K562 (cell line): Measurements from ENCODE around the gene SLC1A2. TPM values are rescaled to one million over a fixed set of nuclear protein-coding genes. Genes with fewer than 3 reads are reported as not detected.

Source experiments
- ATAC-seq: fragments of 200-7000 bp; cut with Tn5 transposase; 3 replicates; pipeline ENCODE4 v1.9.1; 2020; ENCODE audit warnings: moderate library complexity
- BruUV-seq: library from RNA; stranded (reverse); fragments of 400-500 nt; replicated peaks from 2 replicates; lab custom pipeline; 2021; lab: Mats Ljungman, UMichigan
- CTCF ChIA-PET: fragments of 300-600 bp; formaldehyde crosslinking; extraction: SDS; loops from one replicate; lab custom pipeline; 2021; ENCODE audit warnings: low intra/inter-chr PET ratio; lab: Yijun Ruan, JAX
- POLR2A ChIA-PET: fragments of 300-600, 350-650 bp; sonication (Branson Sonifier 250); formaldehyde crosslinking; extraction: SDS; loops from one replicate; lab custom pipeline; 2021; ENCODE audit warnings: antibody characterized with exemption, inconsistent platforms; lab: Yijun Ruan, JAX
- DNase-seq, 4 experiments: peaks; one replicate each; pipeline versions ENCODE4 v3.0.0 to v3.0.0-alpha.2; 2011 to 2018; ENCODE audit warnings: low spot score in 3 of 4, mixed read lengths in 3 of 4; ENCODE audit errors: extremely low read depth in 1 of 4
- FAIRE-seq: peaks from 2 replicates; lab custom pipeline; 2011; peaks lifted over from hg19 to GRCh38; lab: Jason Lieb, UNC
- H2AFZ ChIP-seq: 2 replicates; pipeline ENCODE4 v1.6.0; 2011; ENCODE audit warnings: low read depth, low read length, control low read depth, inconsistent platforms
- H3K27ac ChIP-seq: fragments of 200-600 bp; 3 replicates; pipeline ENCODE4 v1.8.0; 2011; ENCODE audit warnings: low read depth, mild to moderate bottlenecking, control low read depth, inconsistent platforms, low read length, moderate library complexity, mixed read lengths; ENCODE audit errors: extremely low read depth
- H3K27me3 ChIP-seq, 2 experiments: fragments of 300-600 bp in 1 of 2; 2 replicates in 1 of 2; 3 replicates in 1 of 2; pipeline versions ENCODE4 v1.6.0 to v1.8.0; 2011; ENCODE audit warnings: inconsistent platforms in 2 of 2, low read length in 2 of 2, mild to moderate bottlenecking in 1 of 2, mixed read lengths in 1 of 2, moderate library complexity in 1 of 2; ENCODE audit not compliant: control insufficient read depth in 2 of 2, insufficient read depth in 2 of 2
- H3K36me3 ChIP-seq: fragments of 300-600 bp; 3 replicates; pipeline ENCODE4 v1.8.0; 2011; ENCODE audit warnings: mild to moderate bottlenecking, low read length, inconsistent platforms; ENCODE audit not compliant: control insufficient read depth, insufficient read depth
- H3K4me1 ChIP-seq, 2 experiments: fragments of 200-600 bp in 1 of 2; replicated peaks in 1 of 2; 2 replicates in 1 of 2; 3 replicates in 1 of 2; pipeline versions ENCODE4 v1.5.1 to v1.8.0; 2011; ENCODE audit warnings: inconsistent platforms in 2 of 2, low read length in 2 of 2, mild to moderate bottlenecking in 1 of 2, mixed read lengths in 1 of 2, moderate library complexity in 1 of 2; ENCODE audit not compliant: control insufficient read depth in 2 of 2, insufficient read depth in 2 of 2
- H3K4me2 ChIP-seq: 2 replicates; pipeline ENCODE4 v1.6.1; 2011; ENCODE audit warnings: low read length, control low read depth, inconsistent platforms, mixed read lengths; ENCODE audit not compliant: insufficient read depth
- H3K4me3 ChIP-seq: fragments of 200-600 bp; sonication (generic), shearing (Covaris generic); 2 replicates; pipeline ENCODE4 v1.5.1; 2016; ENCODE audit warnings: control low read depth, inconsistent platforms
- H3K79me2 ChIP-seq: fragments of 200-600 bp; 3 replicates; pipeline ENCODE4 v1.8.0; 2011; ENCODE audit warnings: low read length, inconsistent platforms; ENCODE audit not compliant: control insufficient read depth, insufficient read depth
- H3K9ac ChIP-seq, 2 experiments: 2 replicates each; pipeline versions ENCODE4 v1.6.0 to v1.6.1; 2011; ENCODE audit warnings: low read depth in 2 of 2, low read length in 2 of 2, control low read depth in 1 of 2, inconsistent platforms in 1 of 2, mild to moderate bottlenecking in 1 of 2, mixed read lengths in 1 of 2; ENCODE audit not compliant: insufficient read depth in 1 of 2
- H3K9me1 ChIP-seq: one replicate; pipeline ENCODE4 v1.6.0; 2011; ENCODE audit warnings: inconsistent platforms, mild to moderate bottlenecking, low read length, moderate library complexity; ENCODE audit not compliant: control insufficient read depth, insufficient read depth
- H3K9me3 ChIP-seq: replicated peaks from 2 replicates; pipeline ENCODE4 v1.5.1; 2011; ENCODE audit warnings: low read depth, low read length, inconsistent platforms; ENCODE audit not compliant: control insufficient read depth, insufficient read depth
- H4K20me1 ChIP-seq: replicated peaks from 2 replicates; pipeline ENCODE4 v1.6.1; 2011; ENCODE audit warnings: low read length, inconsistent platforms, mixed read lengths; ENCODE audit not compliant: control insufficient read depth, insufficient read depth
- BCOR ChIP-seq: fragments of 450-650 bp; IDR thresholded peaks from 2 replicates; pipeline ENCODE4 v1.6.1; 2016
- DACH1 ChIP-seq: fragments of 450-650 bp; IDR thresholded peaks from 2 replicates; pipeline ENCODE4 v1.6.1; 2018; ENCODE audit not compliant: partially characterized antibody
- FOXA3 ChIP-seq, 2 experiments: fragments of 450-650 bp in 1 of 2; sonication (generic) in 1 of 2; formaldehyde crosslinking; IDR thresholded peaks in 1 of 2; conservative IDR thresholded peaks in 1 of 2; 2 replicates each; pipeline versions ENCODE4 v1.4.0 to v1.8.0; 2020 to 2022; ENCODE audit warnings: mild to moderate bottlenecking in 2 of 2, missing genetic modification reagents in 1 of 2
- GATAD2A ChIP-seq: fragments of 450-650 bp; IDR thresholded peaks from 2 replicates; pipeline ENCODE4 v1.6.1; 2017
- GTF2A2 ChIP-seq: IDR thresholded peaks from 2 replicates; pipeline ENCODE4 v1.6.1; 2016; ENCODE audit warnings: mild to moderate bottlenecking, missing genetic modification characterization, missing compliant biosample characterization
- HNRNPH1 ChIP-seq: fragments of 200-400 bp; formaldehyde crosslinking; optimal IDR thresholded peaks from 2 replicates; pipeline ENCODE3; 2017; ENCODE audit warnings: low read depth, mild to moderate bottlenecking, low read length, moderate library complexity
- HNRNPK ChIP-seq: fragments of 200-400 bp; formaldehyde crosslinking; IDR thresholded peaks from one replicate; pipeline ENCODE4 v1.6.1; 2018; ENCODE audit warnings: mild to moderate bottlenecking, low read depth, low read length; ENCODE audit not compliant: poor library complexity, severe bottlenecking
- HNRNPUL1 ChIP-seq: fragments of 200-400 bp; formaldehyde crosslinking; IDR thresholded peaks from 2 replicates; pipeline ENCODE4 v1.6.1; 2017; ENCODE audit warnings: low read length
- HOMEZ ChIP-seq: fragments of 250-450 bp; sonication (Bioruptor Pico); IDR thresholded peaks from 2 replicates; pipeline ENCODE4 v1.4.0; 2020; ENCODE audit warnings: mild to moderate bottlenecking, moderate library complexity
- KLF13 ChIP-seq: fragments of 450-650 bp; IDR thresholded peaks from 2 replicates; pipeline ENCODE4 v1.6.1; 2016; ENCODE audit warnings: missing genetic modification characterization, low read depth, mild to moderate bottlenecking, missing compliant biosample characterization, moderate library complexity, borderline replicate concordance
- NCOA4 ChIP-seq: fragments of 450-650 bp; IDR thresholded peaks from 2 replicates; pipeline ENCODE4 v1.6.1; 2018; ENCODE audit warnings: mild to moderate bottlenecking; ENCODE audit not compliant: partially characterized antibody
- NEUROD1 ChIP-seq: fragments of 150-350 bp; IDR thresholded peaks from 2 replicates; pipeline ENCODE4 v1.6.1; 2014; ENCODE audit warnings: borderline replicate concordance, low read length, low read depth; ENCODE audit not compliant: partially characterized antibody
- PHB2 ChIP-seq: fragments of 450-650 bp; IDR thresholded peaks from 2 replicates; pipeline ENCODE4 v1.6.1; 2017; ENCODE audit warnings: low read depth
- RBM14 ChIP-seq: fragments of 200-400 bp; formaldehyde crosslinking; IDR thresholded peaks from 2 replicates; pipeline ENCODE4 v1.6.1; 2018; ENCODE audit warnings: low read depth, mild to moderate bottlenecking, low read length, moderate library complexity, borderline replicate concordance; ENCODE audit not compliant: insufficient read depth
- SMARCE1 ChIP-seq: fragments of 450-650 bp; IDR thresholded peaks from 2 replicates; pipeline ENCODE4 v1.7.1; 2016; ENCODE audit warnings: mild to moderate bottlenecking
- SUPT5H ChIP-seq: fragments of 450-650 bp; IDR thresholded peaks from 2 replicates; pipeline ENCODE4 v1.6.1; 2016
- ZNF197 ChIP-seq: fragments of 200-800 bp; sonication (Bioruptor generic); IDR thresholded peaks from 2 replicates; pipeline ENCODE4 v1.6.1; 2016; ENCODE audit warnings: low read depth, missing genetic modification characterization, missing compliant biosample characterization
- ZSCAN32 ChIP-seq: fragments of 450-650 bp; formaldehyde crosslinking; IDR thresholded peaks from 2 replicates; pipeline ENCODE4 v1.4.0; 2020; ENCODE audit warnings: mild to moderate bottlenecking, moderate library complexity
- WGBS: fragments of 100-300 bp; shearing (Covaris generic); methylation state at CpG from one replicate; pipeline ENCODE4 v1.1.6; 2016; ENCODE audit warnings: low coverage, mixed read lengths; ENCODE audit not compliant: insufficient coverage; ENCODE audit errors: missing lambda C conversion rate; 5-methylcytosine and 5-hydroxymethylcytosine counted together
- in situ Hi-C: fragments of 300-500 bp; cut with MboI; formaldehyde crosslinking; loops from 4 replicates; pipeline ENCODE4 v1.15.0; 2018; ENCODE audit warnings: inconsistent platforms, mixed read lengths
- intact Hi-C: fragments of 100-400 bp; cut with micrococcal nuclease; formaldehyde crosslinking; loops from 2 replicates; pipeline ENCODE4 v1.14.2; 2022
- polyA plus RNA-seq, 8 experiments: library from polyadenylated mRNA; depleted of rRNA in 4 of 8; stranded (reverse) in 5 of 8; unstranded in 3 of 8; fragments of >200 nt; fragmentation: Nextera tagmentation in 2 of 8; fragmentation: Illumina TruSeq in 1 of 8; extraction: Ambion mirVana in 2 of 8; extraction: Trizol in 1 of 8; gene quantifications; 2 replicates each; pipeline versions ENCODE4 v1.2.1 to v1.2.3, GENCODE V29; 2011 to 2014; ENCODE audit warnings: inconsistent platforms in 1 of 8, missing spikeins in 1 of 8
- total RNA-seq, 7 experiments: library from RNA; depleted of rRNA in 6 of 7; stranded (reverse); fragments of >200 nt in 6 of 7; fragmentation: Illumina TruSeq in 2 of 7; extraction: Trizol in 2 of 7; gene quantifications; 2 replicates each; pipeline versions ENCODE4 v1.2.1 to v1.2.3, GENCODE V29; 2011 to 2021; ENCODE audit warnings: low replicate concordance in 1 of 7
- TF ChIP-seq, protein P1 (sequence below), 2 experiments: IDR thresholded peaks; 2 replicates each; pipeline ENCODE4 v1.6.1; 2011; ENCODE audit warnings: borderline replicate concordance in 1 of 2, control low read depth in 1 of 2, low read depth in 1 of 2, low read length in 1 of 2, mild to moderate bottlenecking in 1 of 2, mixed read lengths in 1 of 2, moderate library complexity in 1 of 2; ENCODE audit not compliant: insufficient read depth in 1 of 2, insufficient read length in 1 of 2, poor library complexity in 1 of 2, severe bottlenecking in 1 of 2; ENCODE audit errors: extremely low read depth in 1 of 2

SLC1A2 gene
- total and polyA plus RNA-seq, 9 of the 15 experiments (the other 6 are each of a cell fraction or from before 2014, with no cell fraction given), result 0.03 to 0.07 (median 0.04) TPM; not detected in 5

- intact Hi-C loops, result no loop called here
- CTCF ChIA-PET, result no interaction called here
- Histone ChIP-seq H3K9ac (no peak overlapping the region), H3K36me3 (no peaks in the 10 kb centered on the region), H3K79me2 (no peaks in the 10 kb centered on the region), H3K4me2 (no peak overlapping the region), H3K9me3 (no peaks in the 10 kb centered on the region), H2AFZ (no peak overlapping the region), H3K27me3 (peaks cover 6 to 10% of the 10 kb centered on the region in 2 experiments; a peak in 3 of 5 replicates), H3K27ac (no peak overlapping the region), H3K4me3 (no peak overlapping the region), H4K20me1 (no peaks in the 10 kb centered on the region), H3K9me1 (no peaks in the 10 kb centered on the region), H3K4me1 (no peaks in the 10 kb centered on the region)
- in situ Hi-C loops, result no loop called here
- FAIRE-seq (no peak), ATAC-seq (0 out of 3 replicates have a peak, but pooled peaks have one; percentile 31), DNase-seq (no peak)
- no TSS peak for BruUV-seq
- POLR2A ChIA-PET, result no interaction called here
- WGBS, result 0% methylated on average over 1 of the region's 2 CpGs
- TF ChIP-seq HOMEZ (CRISPR knock-in tag) (no peak), SUPT5H (no peak), NEUROD1 (no peak), KLF13 (tag) (no peak), GATAD2A (no peak), DACH1 (no peak), ZSCAN32 (CRISPR knock-in tag) (no peak), HNRNPUL1 (no peak), HNRNPH1 (no peak), PHB2 (no peak), RBM14 (no peak), NCOA4 (no peak), BCOR (no peak), HNRNPK (no peak), ZNF197 (CRISPR knock-in tag) (no peak), GTF2A2 (tag) (no peak), FOXA3 (CRISPR knock-in tag; conservative IDR thresholded peaks at IDR 0.05 in 1 of 2, IDR thresholded peaks at IDR 0.05 in 1 of 2) (no peak), SMARCE1 (no peak)
- TF ChIP-seq, protein P1, sequence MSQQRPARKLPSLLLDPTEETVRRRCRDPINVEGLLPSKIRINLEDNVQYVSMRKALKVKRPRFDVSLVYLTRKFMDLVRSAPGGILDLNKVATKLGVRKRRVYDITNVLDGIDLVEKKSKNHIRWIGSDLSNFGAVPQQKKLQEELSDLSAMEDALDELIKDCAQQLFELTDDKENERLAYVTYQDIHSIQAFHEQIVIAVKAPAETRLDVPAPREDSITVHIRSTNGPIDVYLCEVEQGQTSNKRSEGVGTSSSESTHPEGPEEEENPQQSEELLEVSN (IDR thresholded peaks at IDR 0.05; ENCODE audit: borderline replicate concordance in 1 of 2, extremely low read depth in 1 of 2, insufficient read depth in 1 of 2, insufficient read length in 1 of 2, low read depth in 1 of 2, low read length in 1 of 2, poor library complexity in 1 of 2, severe bottlenecking in 1 of 2), result no peak
Observed at GRCh38 chr11:35373284-35373933, 45.9 kb downstream of the SLC1A2 start.
